IPS DF 6.9 (cell line): Measurements from ENCODE around the gene AFP.

Experiments used
- DNase-seq: peaks from one replicate; pipeline ENCODE4 v3.0.0-alpha.2; 2013; ENCODE audit warnings: low read depth, low spot score
- H3K27ac ChIP-seq: one replicate; pipeline ENCODE4 v1.5.1; 2013; ENCODE audit warnings: low read length, control low read depth
- H3K27me3 ChIP-seq: 2 replicates; pipeline ENCODE4 v1.6.1; 2013; ENCODE audit warnings: mild to moderate bottlenecking, low read length; ENCODE audit not compliant: control insufficient read depth, insufficient read depth
- H3K36me3 ChIP-seq: 2 replicates; pipeline ENCODE4 v1.6.1; 2013; ENCODE audit warnings: low read length; ENCODE audit not compliant: control insufficient read depth, insufficient read depth
- H3K4me1 ChIP-seq: 2 replicates; pipeline ENCODE4 v1.6.1; 2013; ENCODE audit warnings: low read length; ENCODE audit not compliant: control insufficient read depth, insufficient read depth
- H3K4me3 ChIP-seq: 2 replicates; pipeline ENCODE4 v1.5.1; 2013; ENCODE audit warnings: mild to moderate bottlenecking, low read length
- H3K9me3 ChIP-seq: 2 replicates; pipeline ENCODE4 v1.6.1; 2013; ENCODE audit warnings: low read length, inconsistent platforms; ENCODE audit not compliant: control insufficient read depth, insufficient read depth
- WGBS: extraction: QIAGEN DNeasy Blood & Tissue Kit; methylation state at CpG from one replicate; pipeline ENCODE4 v1.1.7; 2013; ENCODE audit warnings: mixed read lengths, missing lambda C conversion rate; ENCODE audit not compliant: insufficient read length, insufficient coverage; 5-methylcytosine and 5-hydroxymethylcytosine counted together

Gene AFP

DNA sequence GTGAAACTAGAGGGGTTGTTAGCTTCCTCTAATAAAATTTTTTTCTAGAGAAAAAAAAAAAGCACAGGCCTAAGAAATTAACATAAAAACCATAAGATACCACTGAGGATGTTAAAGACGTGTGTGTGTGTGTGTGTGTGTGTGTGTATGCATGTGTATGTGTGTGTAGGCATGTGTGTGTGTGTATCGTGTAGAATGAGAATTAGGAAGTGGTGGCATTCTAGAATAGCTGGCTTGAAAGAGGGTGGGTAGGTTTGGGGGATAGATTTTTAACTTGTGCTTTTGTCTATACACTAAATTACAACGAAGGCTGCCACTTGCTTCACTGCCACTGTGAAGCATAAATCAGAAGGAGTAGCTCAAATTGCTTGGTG, 23.0 kb downstream of the AFP start:
- no peaks in the 10 kb centered on the region for H3K4me1 ChIP-seq
- no peak overlapping the region for H3K4me3 ChIP-seq
- H3K27ac ChIP-seq = no peak overlapping the region
- no peaks in the 10 kb centered on the region for H3K9me3 ChIP-seq
- no peaks in the 10 kb centered on the region for H3K36me3 ChIP-seq
- 100% methylated on average over 1 of the region's 3 CpGs for WGBS
- DNase-seq = no peak
- H3K27me3 ChIP-seq = no peaks in the 10 kb centered on the region

DNA sequence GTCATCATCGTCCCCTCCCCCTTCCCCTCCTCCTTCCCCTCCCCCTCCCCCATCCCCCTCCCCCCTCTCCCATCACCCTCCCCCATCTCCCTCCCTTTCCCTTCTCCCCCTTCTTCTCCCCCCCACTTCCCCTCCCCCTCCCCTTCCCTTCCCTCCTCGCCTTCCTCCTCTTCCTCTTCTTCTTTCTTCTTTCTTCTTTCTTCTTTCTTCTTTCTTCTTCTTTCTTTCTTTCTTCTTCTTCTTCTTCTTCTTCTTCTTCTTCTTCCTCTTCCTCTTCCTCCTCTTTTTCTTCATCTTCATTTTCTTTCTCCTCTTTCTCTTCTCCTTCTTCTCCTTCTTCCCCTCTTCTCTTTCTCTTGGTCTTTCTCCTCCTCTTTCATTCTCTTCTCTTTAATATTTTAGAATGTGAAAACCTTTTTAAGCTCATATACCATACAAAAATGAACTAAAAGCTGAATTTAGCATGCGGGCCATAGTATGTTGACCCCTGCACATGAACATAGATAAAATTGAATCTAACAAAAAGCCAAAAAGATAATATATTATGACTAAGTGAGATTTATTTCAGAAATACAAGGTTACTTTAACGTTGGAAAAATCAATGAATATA, 25.0 kb downstream of the AFP start:
- H3K36me3 ChIP-seq = no peaks in the 10 kb centered on the region
- no peaks in the 10 kb centered on the region for H3K9me3 ChIP-seq
- no peaks in the 10 kb centered on the region for H3K4me1 ChIP-seq
- WGBS = 83% methylated on average over 1 of the region's 4 CpGs
- no peaks in the 10 kb centered on the region for H3K27me3 ChIP-seq
- DNase-seq = no peak
- no peak overlapping the region for H3K27ac ChIP-seq
- H3K4me3 ChIP-seq = no peak overlapping the region

DNA sequence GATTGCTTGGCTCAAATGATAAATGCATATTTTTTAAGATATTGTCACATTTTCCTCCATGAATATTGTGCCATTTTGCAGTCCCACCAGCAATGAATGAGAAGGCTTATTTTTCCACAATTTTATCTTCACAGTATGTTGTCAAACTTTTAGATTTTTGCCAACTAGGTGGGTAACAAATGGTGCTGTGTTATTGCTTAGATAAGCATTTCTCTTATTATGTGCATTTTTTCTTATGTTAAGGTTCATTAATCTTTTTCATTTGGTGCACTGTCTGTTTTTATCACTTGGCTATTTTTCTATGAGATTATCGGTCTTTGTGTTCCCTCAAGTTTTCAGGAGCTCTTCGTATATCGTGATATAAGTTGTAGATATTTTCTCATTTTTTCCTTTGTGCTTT, 32.1 kb downstream of the AFP start:
- WGBS = no CpG with 5 or more reads among the region's 3 CpGs
- Histone ChIP-seq H3K27ac (no peak overlapping the region), H3K4me1 (no peaks in the 10 kb centered on the region)

DNA sequence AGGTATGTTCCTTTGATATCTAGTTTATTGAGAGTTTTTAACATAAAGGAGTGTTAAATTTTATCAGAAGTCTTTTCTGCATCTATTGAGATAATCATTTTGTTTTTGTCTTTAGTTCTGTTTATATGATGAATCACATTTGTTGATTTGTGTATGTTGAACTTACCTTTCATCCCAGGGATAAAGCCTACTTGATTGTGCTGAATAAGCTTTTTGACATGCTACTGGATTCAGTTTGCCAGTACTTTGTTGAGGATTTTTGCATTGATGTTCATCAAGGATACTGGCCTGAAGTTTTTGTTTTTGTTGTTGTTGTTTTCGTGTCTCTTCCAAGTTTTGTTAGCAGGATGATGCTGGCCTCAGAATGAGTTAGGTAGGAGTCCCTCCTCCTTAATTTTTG, 34.7 kb downstream of the AFP start:
- H3K36me3 ChIP-seq = no peaks in the 10 kb centered on the region
- peaks cover 1% of the 10 kb centered on the region; the same call in 1 of the 2 replicates for H3K9me3 ChIP-seq
- H3K27ac ChIP-seq = no peak overlapping the region
- WGBS = no CpG with 5 or more reads among the region's 1 CpG
- no peak overlapping the region for H3K4me3 ChIP-seq
- no peak for DNase-seq
- no peaks in the 10 kb centered on the region for H3K4me1 ChIP-seq
- H3K27me3 ChIP-seq = no peaks in the 10 kb centered on the region

More for the DNA sequence above, 32.1 kb downstream of the AFP start:
- Histone ChIP-seq H3K9me3 (no peaks in the 10 kb centered on the region), H3K27me3 (no peaks in the 10 kb centered on the region), H3K4me3 (no peak overlapping the region), H3K36me3 (no peaks in the 10 kb centered on the region)
- DNase-seq = no peak

DNA sequence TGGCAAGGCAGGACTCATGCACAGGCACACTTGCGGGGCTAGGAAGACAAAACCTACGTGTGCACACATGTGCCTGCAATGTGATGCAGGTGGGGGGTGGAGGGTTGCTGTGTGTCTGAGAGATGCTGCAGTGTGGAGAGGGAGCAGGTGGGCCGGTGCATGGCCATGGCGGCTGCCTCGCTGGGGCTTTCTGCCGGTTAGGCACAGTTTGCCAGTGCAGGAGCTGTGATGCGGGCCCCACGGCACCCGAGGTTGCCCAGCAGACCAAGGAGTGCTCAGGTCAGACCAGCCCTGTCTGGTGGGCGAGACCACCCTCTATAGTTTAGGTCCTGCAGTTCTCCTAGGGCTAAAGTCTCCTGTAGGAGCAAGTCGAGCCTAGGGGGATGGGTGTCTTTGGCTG, 41.2 kb downstream of the AFP start:
- Histone ChIP-seq H3K9me3 (peaks cover 1% of the 10 kb centered on the region; the same call in 1 of the 2 replicates), H3K27ac (no peak overlapping the region), H3K36me3 (no peaks in the 10 kb centered on the region), H3K4me1 (no peaks in the 10 kb centered on the region), H3K4me3 (no peak overlapping the region), H3K27me3 (no peaks in the 10 kb centered on the region)
- DNase-seq = no peak
- no CpG with 5 or more reads among the region's 11 CpGs for WGBS

DNA sequence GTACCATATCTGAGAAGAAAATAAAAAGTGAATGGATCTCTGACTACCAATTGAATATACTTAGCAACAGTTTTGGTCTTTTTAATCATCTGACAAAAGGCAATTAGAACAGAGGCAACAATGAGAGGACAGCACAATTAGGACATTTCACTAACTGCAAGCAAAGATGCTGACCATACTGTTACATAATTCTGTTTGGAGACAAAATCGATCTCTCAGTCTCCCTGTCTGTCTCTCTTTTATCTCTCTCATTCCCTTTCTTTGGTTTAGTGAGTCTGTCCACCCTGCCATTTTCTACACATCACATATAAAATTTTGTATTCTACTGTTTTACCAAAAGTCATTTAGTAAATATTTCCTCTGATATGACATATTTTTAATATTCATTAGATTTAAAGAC, 43.3 kb downstream of the AFP start:
- H3K27me3 ChIP-seq = no peaks in the 10 kb centered on the region
- H3K4me1 ChIP-seq = no peaks in the 10 kb centered on the region
- peaks cover 1% of the 10 kb centered on the region; the same call in 1 of the 2 replicates for H3K9me3 ChIP-seq
- no peaks in the 10 kb centered on the region for H3K36me3 ChIP-seq
- WGBS = no CpG with 5 or more reads among the region's 1 CpG
- H3K27ac ChIP-seq = no peak overlapping the region
- H3K4me3 ChIP-seq = no peak overlapping the region
- no peak for DNase-seq

DNA sequence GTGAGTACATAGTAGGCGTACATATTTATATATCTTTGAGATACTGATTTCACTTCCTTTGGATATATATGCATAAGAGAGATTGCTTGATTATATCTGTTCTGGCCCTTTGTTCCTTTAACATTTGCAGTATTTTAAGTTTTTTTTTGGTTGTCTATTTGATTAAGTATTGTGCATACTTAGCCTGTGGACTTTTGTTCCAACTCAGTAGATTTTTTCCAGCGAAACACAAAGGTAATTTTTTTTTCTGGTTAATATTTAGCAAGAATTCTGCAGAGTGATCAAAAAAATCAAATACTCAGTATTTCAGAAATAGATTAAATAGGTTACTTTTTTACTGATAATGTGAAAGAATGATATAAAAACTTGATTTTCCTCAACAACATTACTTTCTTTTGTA, 45.3 kb downstream of the AFP start, which contains the start of gene AFM:
TSS of gene AFM (plus strand) at position 388 of the 400 bp plus-strand sequence. CDS start 31 bp downstream, outside the sequence.
- Histone ChIP-seq H3K9me3 (no peaks in the 10 kb centered on the region), H3K4me3 (no peak within 1 kb of the TSS), H3K36me3 (no peaks in the 10 kb centered on the region), H3K27me3 (no peaks in the 10 kb centered on the region), H3K27ac (no peak within 1 kb of the TSS), H3K4me1 (no peaks in the 10 kb centered on the region)
- no peak for DNase-seq
- no CpG with 5 or more reads among the region's 2 CpGs for WGBS

DNA sequence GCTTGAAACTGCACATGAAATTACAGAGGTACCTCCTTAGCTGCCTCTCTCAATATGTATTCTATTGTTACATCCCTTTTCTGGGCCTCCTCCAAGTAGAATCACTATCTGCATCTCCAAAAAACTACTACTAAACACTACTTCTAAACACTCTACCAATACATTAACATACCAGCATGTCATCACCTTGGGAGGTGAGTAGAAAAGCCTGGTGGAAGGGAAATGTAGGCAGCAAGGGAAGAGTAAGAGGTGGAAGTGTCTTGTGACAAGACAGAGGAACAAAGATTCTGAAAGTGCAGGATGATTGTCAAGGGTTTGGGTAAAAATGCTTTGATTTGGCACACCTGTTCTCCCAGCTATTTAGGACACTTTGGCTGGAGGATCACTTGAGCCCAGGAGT, 49.1 kb downstream of the AFP start:
- Histone ChIP-seq H3K27me3 (no peaks in the 10 kb centered on the region), H3K9me3 (no peaks in the 10 kb centered on the region), H3K36me3 (no peaks in the 10 kb centered on the region), H3K27ac (no peak overlapping the region), H3K4me3 (no peak overlapping the region), H3K4me1 (no peaks in the 10 kb centered on the region)
- DNase-seq = no peak

DNA sequence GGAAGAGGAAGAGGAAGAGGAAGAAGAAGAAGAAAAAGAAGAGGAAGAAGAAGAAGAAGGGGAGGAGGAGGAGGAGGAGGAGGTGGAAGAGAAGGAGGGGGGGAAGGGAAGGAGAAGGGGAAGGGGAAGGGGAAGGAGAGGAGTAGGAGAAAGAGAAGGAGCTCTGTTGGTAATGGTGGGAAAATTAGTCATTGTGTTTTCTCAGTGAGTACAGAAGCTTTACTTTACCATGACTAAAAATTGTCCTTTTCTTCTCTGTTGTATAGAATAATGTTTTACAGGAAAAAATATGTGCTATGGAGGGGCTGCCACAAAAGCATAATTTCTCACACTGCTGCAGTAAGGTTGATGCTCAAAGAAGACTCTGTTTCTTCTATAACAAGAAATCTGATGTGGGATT, 49.6 kb downstream of the AFP start:
- Histone ChIP-seq H3K27ac (no peak overlapping the region), H3K4me1 (no peaks in the 10 kb centered on the region), H3K4me3 (no peak overlapping the region), H3K9me3 (no peaks in the 10 kb centered on the region), H3K27me3 (no peaks in the 10 kb centered on the region), H3K36me3 (no peaks in the 10 kb centered on the region)
- no peak for DNase-seq

DNA sequence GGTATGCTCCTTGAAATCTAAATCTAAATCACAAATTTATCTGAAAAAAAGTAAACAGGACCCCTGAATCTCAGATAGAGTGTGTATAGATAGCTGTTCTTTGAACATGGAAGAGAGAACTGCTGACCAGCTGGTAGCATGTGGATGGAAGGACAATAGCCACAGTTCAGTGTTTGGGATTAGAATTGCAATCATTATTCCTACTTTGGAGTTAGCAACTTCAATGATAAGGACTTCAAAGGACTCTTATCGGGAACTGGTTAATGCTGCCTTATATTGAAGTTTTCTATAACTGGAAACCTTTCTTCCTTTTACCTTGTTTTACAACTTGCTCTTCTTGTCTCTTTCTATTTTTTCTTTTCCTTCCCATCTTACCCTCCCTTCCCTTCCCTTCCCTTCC, 50.5 kb downstream of the AFP start:
- no peaks in the 10 kb centered on the region for H3K9me3 ChIP-seq
- no CpG with 5 or more reads among the region's 1 CpG for WGBS
- no peaks in the 10 kb centered on the region for H3K36me3 ChIP-seq
- no peak for DNase-seq
- H3K4me1 ChIP-seq = no peaks in the 10 kb centered on the region
- H3K27me3 ChIP-seq = no peaks in the 10 kb centered on the region
- H3K27ac ChIP-seq = no peak overlapping the region
- no peak overlapping the region for H3K4me3 ChIP-seq

DNA sequence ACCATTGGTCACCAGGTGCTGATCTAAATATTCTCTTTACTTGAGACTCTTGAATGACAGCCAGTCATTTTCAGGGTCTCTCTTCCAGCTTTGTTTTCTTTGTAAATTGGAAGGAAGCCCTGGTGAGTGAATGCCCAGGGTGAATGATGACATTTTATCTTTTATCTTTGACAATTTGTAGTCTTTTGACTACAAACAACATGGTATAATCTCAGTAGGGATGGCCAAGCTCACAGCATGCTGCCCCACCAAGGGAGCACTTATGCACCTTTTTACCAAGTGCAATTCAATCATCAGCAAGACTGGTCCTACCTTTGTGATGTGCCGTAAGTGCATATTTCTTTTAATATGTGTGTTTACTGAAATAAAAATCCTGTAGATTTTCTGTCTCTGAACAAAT, 51.2 kb downstream of the AFP start:
- H3K36me3 ChIP-seq = no peaks in the 10 kb centered on the region
- no peaks in the 10 kb centered on the region for H3K4me1 ChIP-seq
- H3K4me3 ChIP-seq = no peak overlapping the region
- no peaks in the 10 kb centered on the region for H3K9me3 ChIP-seq
- WGBS = no CpG with 5 or more reads among the region's 1 CpG
- H3K27ac ChIP-seq = no peak overlapping the region
- no peaks in the 10 kb centered on the region for H3K27me3 ChIP-seq
- DNase-seq = no peak
